Upper lobe of right lung (tissue), 1 donor: ENCODE data around the gene RBM38. TPM values are rescaled to one million over a fixed set of nuclear protein-coding genes. Genes with fewer than 3 reads are reported as not detected.

Experiments used
- ATAC-seq: fragments of 200-7000 bp; cut with Tn5 transposase; one replicate; pipeline ENCODE4 v1.9.1; 2020; ENCODE audit warnings: mild to moderate bottlenecking, moderate library complexity
- DNase-seq: peaks from one replicate; pipeline ENCODE4 v3.0.0-alpha.2; 2020
- H3K27ac ChIP-seq: fragments of 200-600 bp; one replicate; pipeline ENCODE4 v1.8.0; 2022
- H3K27me3 ChIP-seq: fragments of 200-600 bp; one replicate; pipeline ENCODE4 v1.8.0; 2022; ENCODE audit warnings: mild to moderate bottlenecking
- H3K36me3 ChIP-seq: fragments of 200-600 bp; one replicate; pipeline ENCODE4 v1.8.0; 2022
- H3K4me1 ChIP-seq: fragments of 200-600 bp; one replicate; pipeline ENCODE4 v1.8.0; 2022
- H3K4me3 ChIP-seq: fragments of 200-600 bp; one replicate; pipeline ENCODE4 v1.8.0; 2022; ENCODE audit warnings: mild to moderate bottlenecking
- H3K9me3 ChIP-seq: fragments of 200-600 bp; one replicate; pipeline ENCODE4 v1.8.0; 2022
- CTCF ChIP-seq: fragments of 200-600 bp; IDR thresholded peaks from one replicate; pipeline ENCODE4 v1.8.0; 2022; ENCODE audit warnings: antibody characterized with exemption
- intact Hi-C: fragments of 100-400 bp; cut with DNase I; formaldehyde crosslinking; loops from one replicate; pipeline ENCODE4 v1.11.0; 2022
- total RNA-seq: library from RNA; stranded (reverse); fragmentation: NEBNext Ultra II Directional; extraction: Animal tissue kit (Norgen Biotek cat#: 25700); gene quantifications from one replicate; pipeline ENCODE4 v1.2.1, GENCODE V29; 2021
- donor health status: DM: no; HTN: yes; CAD: no; lungs with severe emphysema.

The RBM38 gene
- total RNA-seq, 1 donor from 2014 or later = 13.4 TPM

- Histone ChIP-seq H3K4me3 (no peak overlapping the region), H3K9me3 (no peaks in the 10 kb centered on the region), H3K27me3 (no peaks in the 10 kb centered on the region), H3K27ac (no peak overlapping the region), H3K4me1 (peaks cover 24% of the 10 kb centered on the region), H3K36me3 (peaks cover 21% of the 10 kb centered on the region)
- ATAC-seq (no peak), DNase-seq (no peak)
- no peak for TF ChIP-seq CTCF
- intact Hi-C loops = no loop called here
Measured at GRCh38 chr20:57402206-57403125, 11.3 kb downstream of the RBM38 start.

DNA sequence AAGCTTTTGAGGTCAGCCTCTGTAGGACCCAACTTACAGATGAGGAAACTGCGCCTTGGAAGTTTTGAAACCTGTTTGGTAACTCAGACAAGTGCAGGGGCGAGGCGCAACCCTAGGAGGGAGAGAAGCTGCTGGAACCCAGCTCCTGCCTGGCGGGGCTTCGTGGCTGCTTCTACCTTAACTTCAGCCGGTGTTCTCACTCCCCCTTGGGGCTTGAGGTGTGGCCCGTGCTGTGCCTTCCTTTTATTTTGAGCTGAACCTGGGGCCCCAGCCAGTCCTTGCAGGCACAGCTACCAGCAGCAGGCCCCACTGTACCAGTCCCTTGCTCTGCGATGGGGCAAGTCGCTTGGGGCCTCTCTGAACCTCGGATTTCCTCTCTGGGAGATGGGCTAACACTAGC lies 12.0 kb downstream of the RBM38 start:
- H3K36me3 ChIP-seq = peaks cover 29% of the 10 kb centered on the region
- TF ChIP-seq CTCF = no peak
- no peak for ATAC-seq
- no peaks in the 10 kb centered on the region for H3K9me3 ChIP-seq
- no peak for DNase-seq
- H3K4me3 ChIP-seq = no peak overlapping the region
- H3K27me3 ChIP-seq = no peaks in the 10 kb centered on the region
- H3K4me1 ChIP-seq = peaks cover 17% of the 10 kb centered on the region
- intact Hi-C loops = no loop called here
- no peak overlapping the region for H3K27ac ChIP-seq

GRCh38 chr20:57404006-57404405 lies 12.8 kb downstream of the RBM38 start:
- no peak for TF ChIP-seq CTCF
- Histone ChIP-seq H3K4me1 (peaks cover 9% of the 10 kb centered on the region), H3K27me3 (no peaks in the 10 kb centered on the region), H3K36me3 (peaks cover 36% of the 10 kb centered on the region), H3K4me3 (no peak overlapping the region), H3K27ac (no peak overlapping the region), H3K9me3 (no peaks in the 10 kb centered on the region)
- DNase-seq = no peak
- intact Hi-C loops = no loop called here
- no peak for ATAC-seq

- intact Hi-C loops = no loop called here
- peaks cover 39% of the 10 kb centered on the region for H3K36me3 ChIP-seq
Measured at GRCh38 chr20:57404419-57405072, 13.3 kb downstream of the RBM38 start.

More at GRCh38 chr20:57404419-57405072, 13.3 kb downstream of the RBM38 start:
- Histone ChIP-seq H3K9me3 (no peaks in the 10 kb centered on the region), H3K27ac (no peak overlapping the region), H3K4me1 (peaks cover 6% of the 10 kb centered on the region), H3K4me3 (no peak overlapping the region), H3K27me3 (no peaks in the 10 kb centered on the region)
- DNase-seq (no peak), ATAC-seq (no peak)
- no peak for TF ChIP-seq CTCF
